GM12878 (cell line): ENCODE results near the gene IFNAR1. TPM values are rescaled to one million over a fixed set of nuclear protein-coding genes. Genes with fewer than 3 reads are reported as not detected.

Source experiments
- ATAC-seq: fragments of 200-7000 bp; cut with Tn5 transposase; 3 replicates; pipeline ENCODE4 v1.9.1; 2020; ENCODE audit warnings: mild to moderate bottlenecking, moderate library complexity
- BruUV-seq: library from RNA; stranded (reverse); fragments of 400-500 nt; replicated peaks from 2 replicates; lab custom pipeline; 2021; lab: Mats Ljungman, UMichigan
- CTCF ChIA-PET: fragments of 300-600 bp; sonication (Branson Sonifier 250); formaldehyde crosslinking; extraction: SDS; loops from one replicate; lab custom pipeline; 2021; ENCODE audit warnings: inconsistent platforms; lab: Yijun Ruan, JAX
- POLR2A ChIA-PET: fragments of 350-600 bp; formaldehyde crosslinking; extraction: SDS; loops from one replicate; lab custom pipeline; 2021; ENCODE audit warnings: inconsistent platforms; lab: Charles Lee
- RAD21 ChIA-PET: fragments of 300-600 bp; sonication (Branson Sonifier 250); formaldehyde crosslinking; loops from one replicate; lab custom pipeline; 2023; ENCODE audit warnings: antibody characterized with exemption; ENCODE audit not compliant: unreplicated experiment; lab: Charles Lee
- SMC1A ChIA-PET: fragments of 300-600 bp; sonication (Branson Sonifier 250); formaldehyde crosslinking; loops from one replicate; lab custom pipeline; 2023; ENCODE audit not compliant: unreplicated experiment, uncharacterized antibody; lab: Charles Lee
- DNase-seq: peaks from one replicate; pipeline ENCODE4 v3.0.0-alpha.2; 2011; ENCODE audit warnings: low read depth, low spot score
- FAIRE-seq: peaks from 3 replicates; lab custom pipeline; 2011; peaks lifted over from hg19 to GRCh38; lab: Jason Lieb, UNC
- H2AFZ ChIP-seq: 2 replicates; pipeline ENCODE4 v1.6.0; 2011; ENCODE audit warnings: low read depth, low read length, control low read depth; ENCODE audit not compliant: control insufficient read depth
- H3K27ac ChIP-seq: 2 replicates; pipeline ENCODE4 v1.5.1; 2011; ENCODE audit warnings: control low read depth; ENCODE audit not compliant: control insufficient read depth, insufficient read depth
- H3K27me3 ChIP-seq, 2 experiments: replicated peaks in 1 of 2; 2 replicates each; pipeline versions ENCODE4 v1.6.0 to v1.6.1; 2011; ENCODE audit warnings: low read length in 1 of 2; ENCODE audit not compliant: control insufficient read depth in 2 of 2, insufficient read depth in 2 of 2
- H3K36me3 ChIP-seq, 2 experiments: 2 replicates each; pipeline ENCODE4 v1.5.1; 2011; ENCODE audit warnings: low read length in 1 of 2; ENCODE audit not compliant: control insufficient read depth in 2 of 2, insufficient read depth in 2 of 2
- H3K4me1 ChIP-seq: 2 replicates; pipeline ENCODE4 v1.6.1; 2011; ENCODE audit warnings: mild to moderate bottlenecking, low read length, moderate library complexity, mixed read lengths; ENCODE audit not compliant: control insufficient read depth, insufficient read depth
- H3K4me2 ChIP-seq: 2 replicates; pipeline ENCODE4 v1.6.0; 2011; ENCODE audit warnings: control low read depth; ENCODE audit not compliant: control insufficient read depth, insufficient read depth
- H3K4me3 ChIP-seq: fragments of 200-600 bp; sonication (generic); 2 replicates; pipeline ENCODE4 v1.5.1; 2016
- H3K79me2 ChIP-seq: 2 replicates; pipeline ENCODE4 v1.6.0; 2011; ENCODE audit warnings: low read length; ENCODE audit not compliant: control insufficient read depth, insufficient read depth
- H3K9ac ChIP-seq: 2 replicates; pipeline ENCODE4 v1.8.0; 2011; ENCODE audit warnings: low read length, control low read depth, mixed read lengths; ENCODE audit not compliant: control insufficient read depth, insufficient read depth
- H3K9me3 ChIP-seq: replicated peaks from 3 replicates; pipeline ENCODE4 v1.5.1; 2011; ENCODE audit warnings: mild to moderate bottlenecking, low read length; ENCODE audit not compliant: control insufficient read depth, insufficient read depth
- H4K20me1 ChIP-seq: 2 replicates; pipeline ENCODE4 v1.6.0; 2011; ENCODE audit not compliant: control insufficient read depth, insufficient read depth
- ATF3 ChIP-seq: IDR thresholded peaks from 2 replicates; pipeline ENCODE4 v1.6.1; 2011; ENCODE audit warnings: low read depth, mild to moderate bottlenecking, low read length, moderate library complexity, borderline replicate concordance; ENCODE audit errors: extremely low read depth
- ATF7 ChIP-seq: fragments of 450-650 bp; IDR thresholded peaks from 2 replicates; pipeline ENCODE4 v1.6.1; 2016; ENCODE audit warnings: low read depth, mild to moderate bottlenecking
- BACH1 ChIP-seq: fragments of 450-650 bp; IDR thresholded peaks from 2 replicates; pipeline ENCODE4 v1.6.1; 2017; ENCODE audit warnings: mild to moderate bottlenecking, borderline replicate concordance
- BMI1 ChIP-seq: fragments of 450-650 bp; IDR thresholded peaks from 2 replicates; pipeline ENCODE4 v1.6.1; 2016; ENCODE audit warnings: mild to moderate bottlenecking, moderate library complexity, borderline replicate concordance
- DPF2 ChIP-seq: fragments of 450-650 bp; IDR thresholded peaks from 2 replicates; pipeline ENCODE4 v1.6.1; 2017; ENCODE audit warnings: mild to moderate bottlenecking
- EGR1 ChIP-seq, 2 experiments: IDR thresholded peaks; 1 replicate in 1 of 2; 2 replicates in 1 of 2; pipeline ENCODE4 v1.6.1; 2011 to 2012; ENCODE audit warnings: low read depth in 2 of 2, low read length in 2 of 2, borderline replicate concordance in 1 of 2, mild to moderate bottlenecking in 1 of 2, moderate library complexity in 1 of 2
- LARP7 ChIP-seq: fragments of 450-650 bp; IDR thresholded peaks from 2 replicates; pipeline ENCODE4 v1.6.1; 2017; ENCODE audit warnings: mild to moderate bottlenecking
- MTA3 ChIP-seq: IDR thresholded peaks from 2 replicates; pipeline ENCODE4 v1.6.1; 2012; ENCODE audit warnings: low read length, inconsistent platforms, borderline replicate concordance
- MXI1 ChIP-seq: fragments of 150-350 bp; IDR thresholded peaks from 2 replicates; pipeline ENCODE4 v1.6.1; 2011; ENCODE audit warnings: low read depth, mild to moderate bottlenecking, inconsistent platforms, low read length, improper control_type of control experiment
- NFYA ChIP-seq: IDR thresholded peaks from 2 replicates; pipeline ENCODE4 v1.6.1; 2011; ENCODE audit warnings: low read depth, mild to moderate bottlenecking, low read length, improper control_type of control experiment, borderline replicate concordance
- RAD51 ChIP-seq: fragments of 450-650 bp; IDR thresholded peaks from 2 replicates; pipeline ENCODE4 v1.6.1; 2016; ENCODE audit warnings: moderate library complexity, mild to moderate bottlenecking, inconsistent platforms
- RBBP5 ChIP-seq: fragments of 200-600 bp; sonication (generic); conservative IDR thresholded peaks from 2 replicates; pipeline ENCODE4 v1.6.1; 2016
- RUNX3 ChIP-seq: IDR thresholded peaks from 2 replicates; pipeline ENCODE4 v1.6.1; 2012; ENCODE audit warnings: low read length, inconsistent platforms
- SIX5 ChIP-seq: IDR thresholded peaks from 2 replicates; pipeline ENCODE4 v1.6.1; 2011; ENCODE audit warnings: mild to moderate bottlenecking, low read depth, low read length, moderate library complexity; ENCODE audit not compliant: severe bottlenecking
- SP1 ChIP-seq: IDR thresholded peaks from one replicate; pipeline ENCODE4 v1.6.1; 2011; ENCODE audit warnings: low read depth, low read length
- STAT1 ChIP-seq: fragments of 450-650 bp; conservative IDR thresholded peaks from 2 replicates; pipeline ENCODE4 v1.6.1; 2014; ENCODE audit warnings: antibody characterized with exemption, mild to moderate bottlenecking
- TBL1XR1 ChIP-seq: IDR thresholded peaks from 2 replicates; pipeline ENCODE4 v1.6.1; 2012; ENCODE audit warnings: low read depth, low read length, improper control_type of control experiment
- WGBS: methylation state at CpG from one replicate; pipeline ENCODE4 v1.1.6; 2016; ENCODE audit warnings: low lambda C conversion rate; ENCODE audit not compliant: insufficient replicate concordance, insufficient coverage; ENCODE audit errors: missing lambda C conversion rate; 5-methylcytosine and 5-hydroxymethylcytosine counted together
- in situ Hi-C: fragments of 300-500 bp; cut with MboI; formaldehyde crosslinking; loops from 9 replicates; pipeline ENCODE4 v1.14.3; 2018; ENCODE audit warnings: mixed read lengths
- intact Hi-C: fragments of 100-400 bp; cut with micrococcal nuclease; formaldehyde crosslinking; loops from one replicate; pipeline ENCODE4 v1.14.2; 2022; ENCODE audit not compliant: unreplicated experiment
- polyA plus RNA-seq, 11 experiments: library from polyadenylated mRNA; depleted of rRNA in 4 of 11; unstranded in 6 of 11; stranded (reverse) in 5 of 11; fragments of >200 nt; fragmentation: Nextera tagmentation in 4 of 11; fragmentation: Illumina TruSeq in 1 of 11; extraction: Ambion mirVana in 4 of 11; extraction: Trizol in 1 of 11; gene quantifications; 1 replicate in 1 of 11; 2 replicates in 10 of 11; pipeline versions ENCODE4 v1.2.1 to v1.2.3, GENCODE V29; 2011 to 2016; ENCODE audit warnings: inconsistent platforms in 2 of 11, missing spikeins in 2 of 11, low read depth in 1 of 11
- total RNA-seq, 4 experiments: library from RNA; depleted of rRNA in 3 of 4; stranded (reverse); fragments of >200 nt in 3 of 4; fragmentation: Illumina TruSeq in 1 of 4; extraction: Trizol in 1 of 4; gene quantifications; 2 replicates each; pipeline versions ENCODE4 v1.2.1 to v1.2.3, GENCODE V29; 2013 to 2021
- TF ChIP-seq, protein P1 (sequence below): fragments of 150-350 bp; IDR thresholded peaks from 2 replicates; pipeline ENCODE4 v1.6.1; 2016; ENCODE audit warnings: low read depth, low read length
- TF ChIP-seq, protein P2 (sequence below): fragments of 450-650 bp; IDR thresholded peaks from 2 replicates; pipeline ENCODE4 v1.6.1; 2017; ENCODE audit warnings: low read depth, mild to moderate bottlenecking, moderate library complexity

IFNAR1 gene
- total and polyA plus RNA-seq, 10 of the 15 experiments (the other 5 are each of a cell fraction or from before 2014, with no cell fraction given), result 12.0 to 62.4 (median 24.6) TPM

- DNase-seq (no peak), FAIRE-seq (no peak), ATAC-seq (no peak)
- Histone ChIP-seq H3K79me2 (peaks cover 45% of the 10 kb centered on the region), H3K27me3 (no peaks in the 10 kb centered on the region), H3K4me2 (no peak overlapping the region), H3K4me3 (no peak overlapping the region), H4K20me1 (no peaks in the 10 kb centered on the region), H3K9ac (no peak overlapping the region), H2AFZ (no peak overlapping the region), H3K4me1 (peaks cover 37% of the 10 kb centered on the region), H3K9me3 (peaks cover 13% of the 10 kb centered on the region; the same call in 2 of the 3 replicates), H3K36me3 (peaks cover 8 to 14% of the 10 kb centered on the region in 2 experiments), H3K27ac (no peak overlapping the region)
- ChIA-PET RAD21 (interaction anchor here (1.5 kb wide), 1 partner anchor 9 kb away, joined by 4 read pairs; the partner anchor contains the start of gene IFNAR1), POLR2A (interaction anchor here (0.6 kb wide), 1 partner anchor 97 kb away, joined by 3 read pairs; no protein-coding TSS in a partner anchor), SMC1A (interaction anchor here (1.2 to 1.3 kb wide), 2 partner anchors 9 to 93 kb away, joined by 3 read pairs; no protein-coding TSS in a partner anchor), CTCF (interaction anchor here (1.4 kb wide), 1 partner anchor 27 kb away, joined by 6 read pairs; no protein-coding TSS in a partner anchor)
- in situ Hi-C loops, result no loop called here
- intact Hi-C loops, result no loop called here
- no TSS peak for BruUV-seq
- WGBS, result 75% methylated on average over 4 of the region's 4 CpGs
- no peak for TF ChIP-seq RAD51
- no peak for TF ChIP-seq ATF7
- no peak for TF ChIP-seq RBBP5
- no peak for TF ChIP-seq ATF3
- no peak for TF ChIP-seq BACH1
- no peak for TF ChIP-seq SP1
- no peak for TF ChIP-seq MTA3
- TF ChIP-seq, protein P1, sequence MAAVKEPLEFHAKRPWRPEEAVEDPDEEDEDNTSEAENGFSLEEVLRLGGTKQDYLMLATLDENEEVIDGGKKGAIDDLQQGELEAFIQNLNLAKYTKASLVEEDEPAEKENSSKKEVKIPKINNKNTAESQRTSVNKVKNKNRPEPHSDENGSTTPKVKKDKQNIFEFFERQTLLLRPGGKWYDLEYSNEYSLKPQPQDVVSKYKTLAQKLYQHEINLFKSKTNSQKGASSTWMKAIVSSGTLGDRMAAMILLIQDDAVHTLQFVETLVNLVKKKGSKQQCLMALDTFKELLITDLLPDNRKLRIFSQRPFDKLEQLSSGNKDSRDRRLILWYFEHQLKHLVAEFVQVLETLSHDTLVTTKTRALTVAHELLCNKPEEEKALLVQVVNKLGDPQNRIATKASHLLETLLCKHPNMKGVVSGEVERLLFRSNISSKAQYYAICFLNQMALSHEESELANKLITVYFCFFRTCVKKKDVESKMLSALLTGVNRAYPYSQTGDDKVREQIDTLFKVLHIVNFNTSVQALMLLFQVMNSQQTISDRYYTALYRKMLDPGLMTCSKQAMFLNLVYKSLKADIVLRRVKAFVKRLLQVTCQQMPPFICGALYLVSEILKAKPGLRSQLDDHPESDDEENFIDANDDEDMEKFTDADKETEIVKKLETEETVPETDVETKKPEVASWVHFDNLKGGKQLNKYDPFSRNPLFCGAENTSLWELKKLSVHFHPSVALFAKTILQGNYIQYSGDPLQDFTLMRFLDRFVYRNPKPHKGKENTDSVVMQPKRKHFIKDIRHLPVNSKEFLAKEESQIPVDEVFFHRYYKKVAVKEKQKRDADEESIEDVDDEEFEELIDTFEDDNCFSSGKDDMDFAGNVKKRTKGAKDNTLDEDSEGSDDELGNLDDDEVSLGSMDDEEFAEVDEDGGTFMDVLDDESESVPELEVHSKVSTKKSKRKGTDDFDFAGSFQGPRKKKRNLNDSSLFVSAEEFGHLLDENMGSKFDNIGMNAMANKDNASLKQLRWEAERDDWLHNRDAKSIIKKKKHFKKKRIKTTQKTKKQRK, result no peak
- TF ChIP-seq, protein P2, sequence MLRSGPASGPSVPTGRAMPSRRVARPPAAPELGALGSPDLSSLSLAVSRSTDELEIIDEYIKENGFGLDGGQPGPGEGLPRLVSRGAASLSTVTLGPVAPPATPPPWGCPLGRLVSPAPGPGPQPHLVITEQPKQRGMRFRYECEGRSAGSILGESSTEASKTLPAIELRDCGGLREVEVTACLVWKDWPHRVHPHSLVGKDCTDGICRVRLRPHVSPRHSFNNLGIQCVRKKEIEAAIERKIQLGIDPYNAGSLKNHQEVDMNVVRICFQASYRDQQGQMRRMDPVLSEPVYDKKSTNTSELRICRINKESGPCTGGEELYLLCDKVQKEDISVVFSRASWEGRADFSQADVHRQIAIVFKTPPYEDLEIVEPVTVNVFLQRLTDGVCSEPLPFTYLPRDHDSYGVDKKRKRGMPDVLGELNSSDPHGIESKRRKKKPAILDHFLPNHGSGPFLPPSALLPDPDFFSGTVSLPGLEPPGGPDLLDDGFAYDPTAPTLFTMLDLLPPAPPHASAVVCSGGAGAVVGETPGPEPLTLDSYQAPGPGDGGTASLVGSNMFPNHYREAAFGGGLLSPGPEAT, result no peak
- no peak for TF ChIP-seq NFYA
- no peak for TF ChIP-seq BMI1
- no peak for TF ChIP-seq STAT1
- TF ChIP-seq SIX5, result no peak
- no peak for TF ChIP-seq EGR1 (IDR thresholded peaks at IDR 0.05; ENCODE audit: borderline replicate concordance in 1 of 2, low read depth in 2 of 2, low read length in 2 of 2)
- no peak for TF ChIP-seq MXI1
- no peak for TF ChIP-seq DPF2
- no peak for TF ChIP-seq TBL1XR1
- TF ChIP-seq RUNX3, result no peak
- no peak for TF ChIP-seq LARP7
Measured at GRCh38 chr21:33334191-33334590, 9.4 kb downstream of the IFNAR1 start.
